ENCODE results near the gene C5AR1. TPM values are rescaled to one million over a fixed set of nuclear protein-coding genes. Genes with fewer than 3 reads are reported as not detected.

The C5AR1 gene
- total and polyA plus RNA-seq, 9 of the 15 experiments (the other 6 are each of a cell fraction or from before 2014, with no cell fraction given): 0.06 to 1.6 (median 0.28) TPM; not detected in 3

- no peak for TF ChIP-seq AFF4 (CRISPR knock-in tag; IDR thresholded peaks at IDR 0.05)
- TF ChIP-seq TAL1 (IDR thresholded peaks at IDR 0.05): no peak
- no peak for TF ChIP-seq RCOR1 (IDR thresholded peaks at IDR 0.05; ENCODE audit: borderline replicate concordance in 1 of 2, low read depth in 2 of 2, low read length in 2 of 2)
- TF ChIP-seq SMARCA4 (IDR thresholded peaks at IDR 0.05): no peak
- TF ChIP-seq, protein P1, sequence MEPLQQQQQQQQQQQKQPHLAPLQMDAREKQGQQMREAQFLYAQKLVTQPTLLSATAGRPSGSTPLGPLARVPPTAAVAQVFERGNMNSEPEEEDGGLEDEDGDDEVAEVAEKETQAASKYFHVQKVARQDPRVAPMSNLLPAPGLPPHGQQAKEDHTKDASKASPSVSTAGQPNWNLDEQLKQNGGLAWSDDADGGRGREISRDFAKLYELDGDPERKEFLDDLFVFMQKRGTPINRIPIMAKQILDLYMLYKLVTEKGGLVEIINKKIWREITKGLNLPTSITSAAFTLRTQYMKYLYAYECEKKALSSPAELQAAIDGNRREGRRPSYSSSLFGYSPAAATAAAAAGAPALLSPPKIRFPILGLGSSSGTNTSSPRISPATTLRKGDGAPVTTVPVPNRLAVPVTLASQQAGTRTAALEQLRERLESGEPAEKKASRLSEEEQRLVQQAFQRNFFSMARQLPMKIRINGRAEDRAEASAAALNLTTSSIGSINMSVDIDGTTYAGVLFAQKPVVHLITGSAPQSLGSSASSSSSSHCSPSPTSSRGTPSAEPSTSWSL (CRISPR knock-in tag; IDR thresholded peaks at IDR 0.05; ENCODE audit: borderline replicate concordance): no peak
- no peak for TF ChIP-seq SMARCC2 (IDR thresholded peaks at IDR 0.05; ENCODE audit: low read depth)
- no peak for TF ChIP-seq HNRNPUL1 (IDR thresholded peaks at IDR 0.05; ENCODE audit: low read length)
Measured at GRCh38 chr19:47356900-47357299, 47.2 kb downstream of the C5AR1 start (continued).

Data from K562 (cell line).